HG02588 (cell line): ENCODE results near the gene IPO13.

Experiments used
- ATAC-seq: cut with Tn5 transposase; IDR thresholded peaks from one replicate; pipeline ENCODE4 v1.9.1; 2021; ENCODE audit warnings: mild to moderate bottlenecking, moderate library complexity; ENCODE audit not compliant: unreplicated experiment

IPO13 gene

DNA sequence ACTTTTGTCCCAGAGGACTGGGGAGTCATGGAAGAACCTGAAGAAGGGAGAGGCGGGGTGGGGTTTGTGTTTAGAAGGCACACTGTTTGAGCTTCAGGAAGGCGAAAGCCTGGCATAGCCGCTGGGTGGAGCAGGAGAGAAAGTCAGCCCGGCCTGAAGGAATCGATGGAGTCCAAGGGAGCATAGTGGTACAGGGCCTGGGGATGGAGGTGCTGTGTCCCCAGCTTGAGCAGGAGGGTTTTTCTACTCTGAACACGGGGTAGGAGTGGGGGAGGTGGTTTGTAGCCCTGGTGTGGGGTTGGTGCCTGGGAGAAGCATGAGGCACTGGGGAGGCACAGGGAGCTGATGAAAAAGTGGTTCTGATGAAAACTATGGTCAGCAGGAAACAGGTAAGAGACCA lies 40.0 kb downstream of the IPO13 start:
- no peak for ATAC-seq

DNA sequence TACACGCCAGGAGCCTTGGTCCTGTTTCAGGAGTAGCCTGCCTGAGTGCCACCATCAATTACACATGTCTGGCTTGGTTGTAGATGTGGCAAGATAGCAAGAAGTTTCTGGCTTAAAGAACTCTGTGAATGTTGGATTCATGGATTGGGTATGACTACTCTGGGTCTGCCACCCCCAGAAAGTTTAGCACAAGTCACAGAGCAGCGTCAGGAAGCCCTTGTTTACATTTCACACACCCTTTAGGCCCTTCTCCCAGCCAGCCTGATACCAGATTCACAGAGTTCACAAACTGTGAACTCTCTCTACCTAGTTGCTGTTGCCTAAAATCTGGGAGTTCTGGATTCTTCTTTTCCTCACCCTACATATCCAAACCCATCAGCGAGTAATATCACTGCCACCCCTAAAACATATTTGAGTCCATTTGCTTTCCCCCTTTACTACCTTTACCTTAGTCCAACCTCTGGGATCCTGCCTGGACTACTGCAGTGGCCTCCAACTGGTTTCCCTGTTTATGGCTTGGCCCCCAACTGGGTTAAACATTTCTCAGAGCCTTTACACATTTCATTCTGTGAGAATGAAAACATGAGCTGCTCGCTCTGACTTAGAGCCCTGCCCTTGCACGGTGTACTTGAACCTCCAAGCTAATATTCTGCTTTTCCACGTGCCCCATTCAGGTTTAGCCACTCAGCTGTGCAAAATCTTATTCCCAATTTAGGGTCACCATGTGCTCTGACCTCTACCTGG lies 40.6 kb downstream of the IPO13 start:
- ATAC-seq, result no peak

DNA sequence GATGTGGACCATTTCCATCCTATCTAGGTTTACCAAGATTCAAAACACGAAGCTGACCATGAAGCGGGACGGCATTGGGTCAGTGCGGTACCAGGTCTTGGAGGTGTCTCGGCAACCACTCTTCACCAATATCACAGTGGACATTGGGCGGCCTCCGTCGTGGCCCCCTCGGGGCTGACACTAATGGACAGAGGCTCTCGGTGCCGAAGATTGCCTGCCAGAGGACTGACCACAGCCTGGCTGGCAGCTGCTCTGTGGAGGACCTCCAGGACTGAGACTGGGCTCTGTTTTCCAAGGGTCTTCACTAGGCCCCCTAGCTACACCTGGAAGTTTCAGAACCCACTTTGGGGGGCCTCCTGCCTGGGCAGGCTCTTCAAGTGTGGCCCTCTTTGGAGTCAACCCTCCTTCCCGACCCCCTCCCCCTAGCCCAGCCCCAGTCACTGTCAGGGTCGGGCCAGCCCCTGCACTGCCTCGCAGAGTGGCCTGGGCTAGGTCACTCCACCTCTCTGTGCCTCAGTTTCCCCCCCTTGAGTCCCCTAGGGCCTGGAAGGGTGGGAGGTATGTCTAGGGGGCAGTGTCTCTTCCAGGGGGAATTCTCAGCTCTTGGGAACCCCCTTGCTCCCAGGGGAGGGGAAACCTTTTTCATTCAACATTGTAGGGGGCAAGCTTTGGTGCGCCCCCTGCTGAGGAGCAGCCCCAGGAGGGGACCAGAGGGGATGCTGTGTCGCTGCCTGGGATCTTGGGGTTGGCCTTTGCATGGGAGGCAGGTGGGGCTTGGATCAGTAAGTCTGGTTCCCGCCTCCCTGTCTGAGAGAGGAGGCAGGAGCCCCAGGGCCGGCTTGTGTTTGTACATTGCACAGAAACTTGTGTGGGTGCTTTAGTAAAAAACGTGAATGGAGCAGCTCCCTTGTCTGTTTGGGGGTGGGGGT lies 43.8 kb downstream of the IPO13 start:
- ATAC-seq, result no peak

DNA sequence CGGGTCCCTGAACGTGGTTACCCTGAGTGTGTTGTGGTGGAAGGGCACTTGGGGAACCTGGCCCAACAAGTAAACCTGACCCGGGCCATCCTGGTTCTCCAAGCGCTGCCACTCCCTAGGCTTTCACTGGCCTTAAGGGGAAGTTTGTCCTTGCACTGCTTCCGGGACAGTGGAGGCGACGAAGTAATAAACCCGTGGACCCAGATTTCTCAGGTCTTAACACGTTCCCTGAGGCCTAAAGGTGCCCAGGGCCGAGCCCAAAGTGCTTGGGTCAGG lies 44.4 kb downstream of the IPO13 start:
- ATAC-seq, result no peak

DNA sequence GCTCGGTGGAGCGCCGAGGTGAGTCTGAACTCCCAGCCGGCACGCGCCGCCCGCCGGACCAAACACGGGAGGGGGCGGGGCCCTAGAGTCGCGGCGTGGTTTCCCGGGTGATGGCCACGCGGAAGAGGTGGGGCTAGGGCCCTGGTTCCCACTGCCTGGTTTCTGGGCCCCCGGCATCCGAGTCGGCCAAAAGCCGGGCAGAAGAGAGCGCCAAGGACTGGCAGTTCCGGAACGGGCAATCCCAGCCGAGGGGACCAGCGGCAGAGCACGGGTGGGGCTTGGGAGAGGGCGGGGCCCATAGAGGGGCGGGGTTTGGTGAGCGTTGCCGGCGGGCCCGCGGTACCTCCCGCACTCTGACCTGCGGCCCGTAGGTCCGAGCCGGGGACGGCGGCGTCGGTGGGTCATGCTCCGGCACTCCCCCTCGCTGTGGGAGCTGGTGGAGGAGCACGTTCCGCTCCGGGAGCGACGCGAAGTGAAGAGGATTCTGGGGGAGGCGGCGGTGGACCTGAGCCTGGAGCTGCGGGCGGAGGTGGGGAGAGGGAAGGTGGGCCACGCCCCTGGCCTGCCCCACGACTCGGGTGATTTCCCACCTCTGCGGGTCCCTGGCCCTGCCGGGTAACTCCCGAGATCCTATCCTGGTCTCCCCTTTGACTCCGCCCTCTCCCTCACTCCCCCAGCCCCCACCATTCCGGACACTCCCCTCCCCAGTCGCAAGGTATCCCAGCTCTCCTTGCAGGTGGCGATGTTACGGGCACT lies 44.9 kb downstream of the IPO13 start, which contains the start of gene CCDC24:
Gene CCDC24 (plus strand): TSS at position 124 of the 756 bp plus-strand sequence. CDS start 280 bp downstream, at position 404.
- ATAC-seq, result peak; percentile 75

DNA sequence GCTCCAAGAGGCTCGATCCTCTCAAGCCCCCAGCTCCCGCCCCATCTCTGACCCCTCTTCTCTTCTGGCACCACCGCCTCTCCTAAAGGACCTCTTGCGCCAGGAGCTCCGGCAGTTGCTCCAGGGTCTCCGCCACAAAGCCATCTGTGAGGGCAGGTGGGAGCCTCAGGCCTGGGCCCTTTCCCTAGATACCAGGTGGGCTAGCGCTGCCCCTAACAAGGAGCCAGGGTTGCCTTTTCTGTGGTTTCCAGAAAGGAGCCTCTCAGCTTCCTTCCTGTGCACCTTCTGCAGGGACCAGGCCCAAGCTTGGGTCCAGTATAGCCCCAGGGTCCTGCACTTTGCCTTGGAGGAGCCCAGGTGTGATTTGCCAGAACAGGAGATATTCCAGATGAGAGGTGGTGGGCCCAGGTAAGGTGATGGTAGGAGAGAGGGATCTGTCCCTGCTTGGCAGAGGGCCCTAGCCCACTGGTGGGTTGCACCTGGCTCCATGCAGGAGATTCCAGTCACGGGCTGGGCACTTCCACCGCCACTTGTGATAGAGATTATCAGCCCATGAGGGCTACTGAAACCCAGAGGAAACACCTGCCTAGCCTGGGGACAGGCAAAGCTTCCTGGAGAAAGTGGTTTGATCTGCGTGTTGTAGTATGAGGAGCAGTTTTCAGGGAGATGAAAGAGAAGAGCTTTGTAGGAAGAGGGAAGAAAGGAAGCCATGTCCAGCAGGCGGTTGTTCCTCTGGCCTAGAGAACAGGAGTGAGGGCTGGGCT lies 45.7 kb downstream of the IPO13 start:
- ATAC-seq, result no peak

DNA sequence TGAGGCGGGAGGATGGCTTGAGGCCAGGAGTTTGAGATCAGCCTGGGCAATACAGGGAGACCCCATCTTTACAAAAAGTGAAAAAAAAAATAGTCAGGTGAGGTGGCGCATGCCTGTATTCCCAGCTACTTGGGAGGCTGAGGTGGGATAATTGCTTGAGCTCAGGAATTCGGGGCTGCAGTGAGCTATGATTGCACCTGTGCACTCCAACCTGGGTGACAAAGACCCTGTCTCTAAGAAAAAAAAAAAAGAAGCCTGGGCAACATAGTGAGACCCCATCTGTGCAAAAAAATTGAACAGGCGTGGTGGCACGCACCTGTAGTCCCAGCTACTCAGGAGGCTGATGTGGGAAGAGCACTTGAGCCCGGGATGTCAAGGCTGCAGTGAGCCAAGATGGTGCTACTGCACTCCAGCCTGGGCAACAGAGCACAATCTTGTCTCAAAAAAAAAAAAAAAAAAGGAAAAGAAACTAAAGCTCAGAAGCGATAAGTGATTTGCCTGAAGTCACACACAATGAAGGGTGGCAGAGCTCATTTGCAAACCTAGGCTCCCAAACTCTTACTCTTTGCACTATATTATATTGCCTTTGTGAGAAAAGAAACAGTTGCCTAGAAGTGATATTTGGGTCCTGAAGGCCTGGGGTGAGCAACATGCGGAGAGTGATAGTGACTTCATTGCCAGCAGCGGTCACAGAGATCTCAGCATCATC lies 46.6 kb downstream of the IPO13 start:
- no peak for ATAC-seq

DNA sequence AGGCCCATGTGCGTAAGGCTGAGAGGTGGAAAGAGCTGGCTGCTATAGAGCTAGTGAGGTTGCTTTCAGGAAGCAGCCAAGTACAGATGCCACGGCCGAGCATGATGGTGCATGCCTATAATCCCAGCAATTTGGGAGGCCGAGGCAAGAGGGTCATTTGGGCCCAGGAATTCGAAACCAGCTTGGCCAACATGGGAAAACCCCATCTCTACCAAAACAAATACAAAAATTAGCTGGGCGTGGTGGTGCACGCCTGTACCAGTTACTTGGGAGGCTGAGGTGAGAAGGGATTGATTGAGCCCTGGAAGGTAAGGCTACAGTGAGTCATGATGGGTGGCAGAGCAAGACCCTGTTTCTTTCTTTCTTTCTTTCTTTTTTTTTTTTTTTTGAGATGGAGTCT lies 47.3 kb downstream of the IPO13 start:
- ATAC-seq, result no peak

DNA sequence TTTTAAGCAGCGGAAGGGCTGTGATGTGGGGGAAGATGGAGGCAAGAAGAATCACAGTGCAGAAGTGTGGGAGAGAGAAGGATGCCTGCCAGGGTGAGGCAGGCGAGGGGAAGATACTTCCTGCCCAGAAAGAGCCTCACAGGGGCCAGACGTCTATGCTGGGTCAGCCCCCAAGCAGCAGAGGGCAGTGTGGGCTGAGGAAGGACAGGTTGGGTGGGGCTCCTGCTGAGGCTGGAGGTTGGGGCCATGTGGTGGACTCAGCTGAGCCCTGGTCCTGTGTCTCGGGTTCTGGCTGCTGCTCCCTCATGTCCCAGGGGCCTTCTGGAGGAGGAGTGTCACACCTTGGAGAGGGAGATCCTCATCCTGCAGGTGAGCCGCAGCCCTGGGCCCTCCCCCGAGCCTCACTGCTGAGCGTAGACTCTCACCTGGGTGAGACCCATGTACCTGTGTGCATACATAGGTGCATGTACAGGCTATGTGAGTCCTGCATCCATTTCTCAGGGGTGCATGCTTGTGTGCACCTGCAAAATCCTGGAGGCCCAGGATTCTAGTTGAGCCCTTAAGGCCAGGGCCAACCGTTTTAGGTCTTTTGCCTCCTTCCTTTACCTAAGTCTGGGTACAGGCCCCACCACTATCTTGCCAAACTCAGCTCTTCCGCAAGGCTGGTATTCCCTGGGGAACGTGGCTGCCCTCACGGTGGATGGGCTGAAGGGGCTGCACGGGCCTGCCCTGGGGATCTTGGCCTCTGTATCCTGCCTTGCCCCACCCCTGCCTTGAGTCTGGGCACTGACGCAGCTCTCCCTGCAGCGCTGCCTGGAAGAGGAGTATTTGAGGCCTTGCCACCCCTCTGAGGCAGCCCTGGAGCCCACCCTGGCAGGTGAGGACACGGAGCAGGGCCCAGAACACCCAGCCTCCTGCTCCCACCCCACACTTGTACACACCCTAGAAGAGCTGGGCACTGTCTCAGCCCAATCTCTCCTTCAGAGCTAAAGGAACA lies 48.3 kb downstream of the IPO13 start:
- no peak for ATAC-seq

DNA sequence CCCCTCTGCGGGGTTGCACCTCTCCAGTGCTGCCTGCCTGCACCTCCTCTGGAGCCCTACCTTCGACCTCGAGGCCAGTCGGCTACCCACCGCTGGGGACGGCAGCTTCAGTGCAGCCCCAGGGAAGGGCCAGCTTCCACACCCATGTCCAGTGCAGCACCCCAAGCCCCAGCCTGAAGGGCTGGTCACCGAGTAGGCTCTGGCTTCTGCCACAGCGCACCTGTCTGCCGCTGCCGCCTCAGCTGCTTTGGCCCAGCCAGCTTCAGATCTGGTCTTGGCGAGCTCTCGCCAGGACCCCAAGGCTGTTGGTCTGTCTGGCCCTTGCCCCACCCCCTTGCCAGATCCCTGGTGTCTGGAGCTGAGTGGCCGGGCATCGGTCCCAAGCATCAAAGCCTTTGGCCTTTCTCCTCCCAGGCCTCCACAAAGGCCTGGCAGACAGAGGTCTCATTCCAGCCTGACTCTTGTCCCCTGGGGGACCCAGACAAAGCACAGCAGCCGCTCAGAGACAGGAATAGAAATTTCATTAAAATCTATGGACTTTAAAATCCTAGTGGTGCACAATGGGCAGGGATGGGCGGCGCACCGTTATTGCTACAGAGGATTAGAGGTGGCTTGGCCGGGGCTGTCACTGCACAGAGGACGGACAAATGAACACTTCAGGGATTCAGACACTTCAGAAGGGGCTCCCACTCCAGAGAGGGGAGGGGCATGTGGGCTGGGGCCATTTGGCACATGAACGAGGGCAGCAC lies 49.4 kb downstream of the IPO13 start:
- ATAC-seq, result no peak

DNA sequence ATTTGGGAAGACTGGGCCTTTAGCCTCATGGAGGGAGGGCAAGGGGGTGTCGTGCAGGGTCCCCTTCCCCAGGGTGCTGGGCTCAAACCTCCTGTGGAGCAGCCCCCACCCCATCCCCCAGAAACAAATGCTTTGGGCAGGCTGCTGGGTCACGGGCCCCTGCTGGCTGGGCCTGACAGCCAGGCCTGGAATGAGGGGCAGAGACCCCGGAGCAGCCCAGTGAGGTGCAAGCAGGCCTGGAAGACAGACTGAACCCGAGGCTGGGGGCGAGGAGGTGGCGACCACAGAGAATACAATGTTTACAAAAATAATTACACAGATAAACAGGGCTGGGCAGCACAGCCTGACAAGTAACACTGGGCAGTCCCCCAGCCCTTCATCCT lies 50.0 kb downstream of the IPO13 start:
- ATAC-seq, result no peak

DNA sequence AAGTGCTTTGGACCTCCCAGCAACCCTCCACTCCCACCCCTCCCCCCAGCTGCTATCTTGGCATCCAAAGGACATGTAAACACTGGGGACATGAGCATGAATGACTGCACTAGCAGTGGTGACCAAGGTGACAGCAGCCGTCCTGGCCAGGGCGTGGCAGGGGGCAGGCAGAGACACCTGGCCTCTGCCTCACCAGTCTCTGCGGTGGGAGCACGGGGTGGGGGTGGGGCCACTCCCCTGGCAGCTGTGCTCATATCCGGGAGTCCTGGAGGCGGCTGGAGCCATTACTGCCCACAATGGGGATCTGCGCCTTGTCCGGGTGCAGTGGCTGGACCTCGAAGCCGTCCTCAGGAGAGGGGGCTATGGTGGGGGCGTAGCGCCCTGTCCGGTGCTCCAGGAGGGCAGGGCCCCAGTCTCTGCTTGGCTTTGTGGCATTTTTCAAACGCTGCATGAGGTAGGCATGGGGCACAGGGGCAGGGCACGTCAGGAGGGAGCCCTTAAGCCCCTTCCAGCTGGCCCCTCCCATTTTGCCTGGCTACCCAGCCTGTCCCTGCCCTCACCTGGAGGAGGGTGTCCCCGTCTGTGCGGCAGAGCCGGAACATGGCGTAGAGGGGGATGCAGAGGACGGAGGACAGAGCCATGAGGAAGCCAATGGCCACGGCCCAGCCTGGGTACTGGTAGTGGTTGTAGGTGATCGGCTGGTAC lies 50.7 kb downstream of the IPO13 start:
- ATAC-seq, result no peak

DNA sequence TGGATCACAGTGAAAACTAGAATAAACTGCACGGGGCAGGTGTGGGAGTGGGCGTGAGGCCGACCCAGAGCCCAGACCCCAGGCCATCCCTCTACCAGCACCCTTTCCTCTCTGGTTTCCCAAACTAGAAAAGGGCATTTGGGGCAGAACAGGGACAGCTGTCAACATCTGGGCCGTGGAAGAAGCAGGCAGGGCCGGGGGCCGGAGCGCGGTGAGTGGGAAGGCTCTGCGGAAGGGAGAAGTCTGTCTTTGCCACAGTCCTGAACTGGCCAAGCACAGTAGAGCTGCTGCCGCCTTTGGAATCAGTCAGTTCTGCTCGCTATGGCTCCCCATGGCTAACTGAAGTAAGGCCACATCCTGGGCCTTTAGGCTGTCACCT lies 51.2 kb downstream of the IPO13 start:
- no peak for ATAC-seq

DNA sequence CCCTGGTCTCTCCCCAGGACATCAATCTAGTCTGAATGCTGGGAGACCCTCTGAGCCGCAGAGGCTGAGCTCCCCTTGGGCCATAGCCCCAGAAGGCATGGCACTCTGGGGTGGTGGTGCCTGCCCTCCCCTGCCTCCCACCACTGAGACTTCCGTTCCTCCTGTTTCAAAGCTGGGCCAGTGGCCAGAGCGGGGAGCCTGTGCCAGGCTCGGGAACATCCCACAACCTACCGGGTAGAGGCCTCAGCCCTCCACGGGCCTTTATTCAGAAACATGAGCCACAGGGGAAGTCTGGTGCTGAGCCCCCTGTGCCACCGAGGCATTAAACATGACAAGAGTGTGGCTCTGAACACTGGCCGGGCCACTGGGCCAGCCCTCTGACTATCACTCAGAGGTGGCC lies 52.7 kb downstream of the IPO13 start:
- no peak for ATAC-seq

DNA sequence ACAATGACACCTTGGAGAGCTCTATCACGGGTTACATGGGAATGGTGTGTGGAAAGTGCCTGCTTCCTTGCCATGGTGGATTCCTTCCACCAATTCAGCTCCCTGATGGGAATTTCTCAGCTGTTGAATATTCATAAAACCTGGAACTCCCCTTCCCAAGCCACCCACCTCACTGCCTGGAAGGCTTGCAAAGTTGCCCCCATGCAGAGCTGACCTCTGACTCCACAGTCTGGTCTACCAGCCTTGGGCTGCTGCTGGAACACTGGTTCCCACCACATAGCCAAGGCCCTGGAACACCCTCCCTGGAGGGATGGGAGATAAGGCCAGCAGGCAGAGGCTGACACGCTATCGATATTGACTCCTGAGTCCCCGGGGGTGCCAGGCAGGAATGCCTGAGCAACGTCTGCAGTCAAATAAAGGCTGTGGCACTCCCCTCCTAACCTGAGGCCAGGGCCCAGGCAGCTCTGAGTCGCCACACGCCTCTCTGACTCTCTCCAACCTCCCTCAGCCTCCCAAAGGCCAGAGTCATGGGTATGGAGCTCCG lies 53.4 kb downstream of the IPO13 start:
- ATAC-seq, result no peak

DNA sequence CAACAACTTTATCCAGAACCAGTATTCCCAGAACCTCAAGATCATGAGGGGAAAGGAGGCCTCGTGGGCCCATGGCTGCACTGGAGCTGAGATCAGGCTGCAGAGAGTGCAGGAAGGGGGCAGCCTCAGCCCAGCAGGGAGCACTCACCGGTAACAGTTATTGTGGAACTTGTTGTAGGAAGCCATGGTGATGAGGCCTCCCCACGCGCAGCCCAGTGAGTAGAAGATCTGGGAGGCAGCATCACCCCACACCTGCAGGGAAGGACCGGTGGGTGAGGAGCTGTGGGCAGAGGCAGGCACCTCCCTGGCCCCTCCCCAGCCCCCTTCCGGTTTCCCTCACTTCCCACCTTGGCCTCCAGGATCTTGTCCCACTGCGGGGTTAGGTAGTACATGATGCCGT lies 55.4 kb downstream of the IPO13 start:
- ATAC-seq, result no peak

DNA sequence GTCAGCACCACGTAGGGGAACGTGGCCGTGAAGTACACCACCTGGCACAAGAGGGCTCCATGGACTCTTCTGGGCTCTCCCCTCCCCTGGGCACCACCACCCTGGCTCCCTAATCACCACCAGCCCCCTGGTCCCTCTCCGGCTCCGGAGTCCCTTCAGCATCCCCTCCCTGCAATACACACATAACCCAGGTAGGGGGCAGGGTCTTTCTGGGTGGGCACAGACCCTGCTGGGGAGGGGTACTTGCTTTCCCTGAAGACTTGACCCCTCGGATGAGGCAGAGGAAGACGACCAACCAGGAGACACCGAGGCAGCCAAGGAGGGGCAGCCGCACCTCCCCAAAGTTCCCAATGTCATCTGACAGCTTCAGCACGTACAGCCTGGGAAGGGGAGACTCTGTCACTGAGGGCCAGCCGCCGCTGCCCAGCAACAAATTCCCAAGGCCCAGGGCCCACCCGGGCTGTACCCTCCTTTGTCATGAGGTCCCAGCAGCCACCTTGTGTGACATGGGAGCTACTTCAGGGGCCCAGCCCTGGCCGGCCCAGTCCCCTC lies 55.9 kb downstream of the IPO13 start:
- ATAC-seq, result no peak
